ENCODE measurements around the gene MBNL2. TPM values are rescaled to one million over a fixed set of nuclear protein-coding genes. Genes with fewer than 3 reads are reported as not detected.
A peak's percentile ranks its signal among the peaks of the same experiment; 100 is the strongest.

MBNL2 gene
- total and polyA plus RNA-seq, 2 experiments from 2014 or later = 27.4 to 97.9 TPM

DNA sequence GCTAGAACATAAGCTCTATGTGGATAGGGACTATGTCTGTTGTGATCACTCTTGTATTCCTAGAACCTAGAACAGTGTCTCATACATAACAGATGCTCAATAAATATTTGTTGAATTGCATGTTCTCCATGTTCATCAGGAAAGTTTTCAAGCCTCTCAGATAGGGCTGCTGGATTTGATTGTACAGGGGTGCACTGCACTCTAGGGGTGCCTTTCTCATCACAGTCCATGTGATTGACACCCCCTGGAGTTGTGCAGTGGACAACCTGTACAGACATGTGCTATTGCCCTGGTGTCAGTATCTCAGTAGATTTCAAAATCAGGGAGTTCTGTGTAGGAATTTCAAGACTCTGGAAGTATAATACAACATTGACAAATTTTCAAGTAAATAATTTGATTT is 58.9 kb downstream of the MBNL2 start:
- Histone ChIP-seq H4K20me1 (ENCODE audit: insufficient read depth, poor library complexity, severe bottlenecking) (peaks cover 54% of the 10 kb centered on the region), H3K79me2 (peaks cover 100% of the 10 kb centered on the region), H3K9me3 (ENCODE audit: low read depth) (no peaks in the 10 kb centered on the region), H3K27ac (peak overlapping the region; percentile 77), H3K9me2 (replicated peaks; ENCODE audit: insufficient read depth) (no peaks in the 10 kb centered on the region), H3K4me3 (no peak overlapping the region), H3K4me1 (ENCODE audit: insufficient read depth) (peaks cover 37% of the 10 kb centered on the region), H2AFZ (no peak overlapping the region), H3K27me3 (no peaks in the 10 kb centered on the region), H3K4me2 (no peak overlapping the region), H3K36me3 (replicated peaks; ENCODE audit: insufficient read depth, low read depth) (no peaks in the 10 kb centered on the region)
- no peak for DNase-seq (ENCODE audit: low spot score)
- TF ChIP-seq CTCF (IDR thresholded peaks at IDR 0.05; ENCODE audit: poor library complexity) (no peak), EZH2 (IDR thresholded peaks at IDR 0.05; ENCODE audit: borderline replicate concordance) (no peak), EZH2phosphoT487 (IDR thresholded peaks at IDR 0.05; ENCODE audit: low read depth, severe bottlenecking, unreplicated experiment) (no peak)

GRCh38 chr13:97282705-97283104 is 60.6 kb downstream of the MBNL2 start:
- TF ChIP-seq CTCF (IDR thresholded peaks at IDR 0.05; ENCODE audit: poor library complexity) = no peak
- TF ChIP-seq EZH2phosphoT487 (IDR thresholded peaks at IDR 0.05; ENCODE audit: low read depth, severe bottlenecking, unreplicated experiment) = no peak
- no peak for TF ChIP-seq EZH2 (IDR thresholded peaks at IDR 0.05; ENCODE audit: borderline replicate concordance)
- peaks cover 29% of the 10 kb centered on the region for H3K4me1 ChIP-seq (ENCODE audit: insufficient read depth)
- H2AFZ ChIP-seq = no peak overlapping the region
- H3K36me3 ChIP-seq (replicated peaks; ENCODE audit: insufficient read depth, low read depth) = no peaks in the 10 kb centered on the region
- H3K9me2 ChIP-seq (replicated peaks; ENCODE audit: insufficient read depth) = no peaks in the 10 kb centered on the region
- H3K79me2 ChIP-seq = peaks cover 100% of the 10 kb centered on the region
- 94% methylated on average over 4 of the region's 4 CpGs for WGBS (ENCODE audit: low lambda C conversion rate, missing lambda C conversion rate)
- H4K20me1 ChIP-seq (ENCODE audit: insufficient read depth, poor library complexity, severe bottlenecking) = peaks cover 66% of the 10 kb centered on the region
- H3K4me2 ChIP-seq = no peak overlapping the region
- no peak for DNase-seq (ENCODE audit: low spot score)
- no peaks in the 10 kb centered on the region for H3K27me3 ChIP-seq
- H3K27ac ChIP-seq = no peak overlapping the region
- no peaks in the 10 kb centered on the region for H3K9me3 ChIP-seq (ENCODE audit: low read depth)
- no peak overlapping the region for H3K4me3 ChIP-seq

DNA sequence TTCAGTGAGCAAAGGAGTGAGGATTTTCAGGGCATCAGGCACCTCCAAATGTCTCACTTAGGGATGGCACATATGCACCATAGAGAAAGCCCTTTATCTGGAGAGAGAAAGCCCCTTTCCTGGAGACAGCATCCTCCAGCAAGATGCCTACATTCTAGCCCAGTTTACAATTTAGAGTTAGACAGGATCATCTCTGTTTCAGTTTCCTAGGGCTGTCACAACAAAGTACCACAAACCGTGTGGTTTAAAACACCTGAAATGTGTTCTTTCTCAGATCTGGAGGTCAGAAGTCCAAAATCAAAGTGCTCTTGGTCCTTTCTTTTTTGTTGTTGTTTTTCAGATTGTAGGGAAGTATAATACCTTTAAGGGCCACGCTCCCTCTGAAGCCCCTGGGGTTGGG is 61.8 kb downstream of the MBNL2 start:
- peaks cover 57% of the 10 kb centered on the region for H4K20me1 ChIP-seq (ENCODE audit: insufficient read depth, poor library complexity, severe bottlenecking)
- TF ChIP-seq CTCF (IDR thresholded peaks at IDR 0.05; ENCODE audit: poor library complexity) = no peak
- TF ChIP-seq EZH2 (IDR thresholded peaks at IDR 0.05; ENCODE audit: borderline replicate concordance) = no peak
- no peak for TF ChIP-seq EZH2phosphoT487 (IDR thresholded peaks at IDR 0.05; ENCODE audit: low read depth, severe bottlenecking, unreplicated experiment)

DNA sequence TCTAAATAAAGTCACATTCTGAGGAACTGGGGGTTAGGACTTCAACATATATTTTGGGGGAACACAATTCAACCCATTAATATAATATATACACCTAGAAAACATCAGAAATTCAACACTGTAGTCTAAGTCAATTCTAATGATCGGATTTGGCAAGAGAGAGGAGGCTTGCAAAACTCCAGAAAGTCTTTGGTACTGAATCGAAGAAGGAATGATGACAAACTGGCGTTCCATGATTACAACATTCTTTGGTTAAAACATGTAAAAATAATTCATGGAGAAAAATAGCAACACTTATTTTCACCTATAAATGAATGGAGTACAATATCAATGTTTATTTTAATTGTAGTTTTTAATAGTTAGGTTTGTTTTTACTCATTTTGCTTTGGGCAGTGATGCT is 62.4 kb downstream of the MBNL2 start:
- Histone ChIP-seq H4K20me1 (ENCODE audit: insufficient read depth, poor library complexity, severe bottlenecking) (peaks cover 52% of the 10 kb centered on the region), H3K4me3 (no peak overlapping the region), H3K9me3 (ENCODE audit: low read depth) (no peaks in the 10 kb centered on the region), H3K27ac (no peak overlapping the region), H3K27me3 (no peaks in the 10 kb centered on the region), H3K79me2 (peaks cover 100% of the 10 kb centered on the region), H3K36me3 (replicated peaks; ENCODE audit: insufficient read depth, low read depth) (no peaks in the 10 kb centered on the region), H2AFZ (no peak overlapping the region), H3K4me2 (no peak overlapping the region), H3K9me2 (replicated peaks; ENCODE audit: insufficient read depth) (no peaks in the 10 kb centered on the region), H3K4me1 (ENCODE audit: insufficient read depth) (peaks cover 16% of the 10 kb centered on the region)
- WGBS (ENCODE audit: low lambda C conversion rate, missing lambda C conversion rate) = 99% methylated on average over 3 of the region's 3 CpGs
- DNase-seq (ENCODE audit: low spot score) = no peak
- TF ChIP-seq EZH2 (IDR thresholded peaks at IDR 0.05; ENCODE audit: borderline replicate concordance) (no peak), EZH2phosphoT487 (IDR thresholded peaks at IDR 0.05; ENCODE audit: low read depth, severe bottlenecking, unreplicated experiment) (no peak), CTCF (IDR thresholded peaks at IDR 0.05; ENCODE audit: poor library complexity) (no peak)

More for the DNA sequence above, 61.8 kb downstream of the MBNL2 start:
- no peak for DNase-seq (ENCODE audit: low spot score)
- peaks cover 22% of the 10 kb centered on the region for H3K4me1 ChIP-seq (ENCODE audit: insufficient read depth)
- no peak overlapping the region for H3K27ac ChIP-seq
- no peaks in the 10 kb centered on the region for H3K9me2 ChIP-seq (replicated peaks; ENCODE audit: insufficient read depth)
- no peak overlapping the region for H2AFZ ChIP-seq
- H3K79me2 ChIP-seq = peaks cover 100% of the 10 kb centered on the region
- no peaks in the 10 kb centered on the region for H3K27me3 ChIP-seq
- WGBS (ENCODE audit: low lambda C conversion rate, missing lambda C conversion rate) = 89% methylated on average over 2 of the region's 2 CpGs
- H3K36me3 ChIP-seq (replicated peaks; ENCODE audit: insufficient read depth, low read depth) = no peaks in the 10 kb centered on the region
- H3K4me3 ChIP-seq = no peak overlapping the region
- no peaks in the 10 kb centered on the region for H3K9me3 ChIP-seq (ENCODE audit: low read depth)
- no peak overlapping the region for H3K4me2 ChIP-seq
